VCaP (cell line): Measurements from ENCODE around the gene MAGI1.
A peak's percentile ranks its signal among the peaks of the same experiment; 100 is the strongest.

Experiments
- H3K27ac ChIP-seq: fragments of 450-650 bp; 2 replicates; pipeline ENCODE4 v1.5.1; 2017
- CTCF ChIP-seq: fragments of 450-650 bp; conservative IDR thresholded peaks from 2 replicates; pipeline ENCODE4 v1.5.1; 2017; ENCODE audit warnings: mild to moderate bottlenecking, moderate library complexity

MAGI1 gene

DNA sequence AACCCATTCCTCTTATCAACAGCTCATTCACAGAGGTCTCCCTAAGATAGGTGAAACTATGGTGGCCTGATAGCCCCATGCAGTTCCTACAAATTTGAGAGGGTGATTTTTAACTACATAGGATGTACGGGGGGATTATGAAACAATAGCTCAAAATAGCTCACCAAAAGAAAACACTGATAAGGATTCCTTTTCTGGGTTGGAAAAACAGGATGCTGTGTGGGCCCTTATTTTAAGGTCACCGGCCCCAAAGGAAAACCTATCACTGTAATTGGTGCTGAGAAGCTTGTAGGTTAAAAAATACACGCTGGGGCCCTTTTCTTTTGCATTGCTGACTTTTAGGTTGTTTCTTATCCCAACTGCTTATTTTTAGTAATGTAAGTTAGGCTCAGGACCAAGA lies 627.4 kb downstream of the MAGI1 start:
- no peak overlapping the region; the same call in 1 of the 2 replicates for H3K27ac ChIP-seq
- no peak for TF ChIP-seq CTCF

DNA sequence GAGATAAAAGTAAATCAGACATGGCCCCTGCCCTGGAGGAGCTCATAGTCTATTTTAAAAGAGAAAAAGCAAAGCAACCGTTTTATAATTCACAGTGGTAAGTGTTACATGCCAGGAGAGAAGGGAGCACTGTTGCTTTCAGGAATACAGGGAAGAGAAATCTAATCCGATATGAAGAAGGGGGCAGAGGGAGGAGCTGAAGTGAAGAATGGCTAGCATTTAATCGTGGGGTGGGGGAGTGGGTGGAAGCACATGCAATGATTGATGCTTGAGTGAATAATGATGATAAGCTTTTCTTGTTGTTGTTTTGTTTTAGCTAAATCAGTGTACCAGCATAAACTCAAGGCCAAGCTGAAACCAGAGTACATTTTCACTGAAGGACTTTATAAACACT lies 629.5 kb downstream of the MAGI1 start:
- peak overlapping the region; percentile 55 for H3K27ac ChIP-seq
- TF ChIP-seq CTCF = no peak

GRCh38 chr3:65408531-65409175 lies 630.1 kb downstream of the MAGI1 start:
- H3K27ac ChIP-seq = peak overlapping the region; percentile 55
- TF ChIP-seq CTCF = no peak

DNA sequence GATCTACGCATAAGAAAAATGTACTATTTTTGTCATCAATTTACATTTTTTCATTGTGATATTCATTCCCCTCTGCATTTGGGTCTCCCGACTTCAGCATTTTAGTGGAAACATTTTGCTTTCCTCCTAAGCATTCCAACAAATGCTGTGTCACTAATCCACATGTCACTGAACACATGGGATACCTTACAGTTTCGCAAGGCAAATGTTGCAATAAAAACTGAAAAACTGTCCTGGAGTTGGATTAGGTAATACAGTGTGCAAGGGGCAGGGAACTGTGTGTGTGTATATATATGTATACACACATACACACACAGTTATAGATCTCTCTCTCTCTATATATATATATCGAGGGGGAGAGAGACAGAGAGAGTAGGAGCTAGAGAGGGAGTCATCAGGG lies 632.2 kb downstream of the MAGI1 start:
- no peak for TF ChIP-seq CTCF
- no peak overlapping the region for H3K27ac ChIP-seq

GRCh38 chr3:65402597-65402996 lies 636.1 kb downstream of the MAGI1 start:
- no peak for TF ChIP-seq CTCF
- H3K27ac ChIP-seq = no peak overlapping the region

DNA sequence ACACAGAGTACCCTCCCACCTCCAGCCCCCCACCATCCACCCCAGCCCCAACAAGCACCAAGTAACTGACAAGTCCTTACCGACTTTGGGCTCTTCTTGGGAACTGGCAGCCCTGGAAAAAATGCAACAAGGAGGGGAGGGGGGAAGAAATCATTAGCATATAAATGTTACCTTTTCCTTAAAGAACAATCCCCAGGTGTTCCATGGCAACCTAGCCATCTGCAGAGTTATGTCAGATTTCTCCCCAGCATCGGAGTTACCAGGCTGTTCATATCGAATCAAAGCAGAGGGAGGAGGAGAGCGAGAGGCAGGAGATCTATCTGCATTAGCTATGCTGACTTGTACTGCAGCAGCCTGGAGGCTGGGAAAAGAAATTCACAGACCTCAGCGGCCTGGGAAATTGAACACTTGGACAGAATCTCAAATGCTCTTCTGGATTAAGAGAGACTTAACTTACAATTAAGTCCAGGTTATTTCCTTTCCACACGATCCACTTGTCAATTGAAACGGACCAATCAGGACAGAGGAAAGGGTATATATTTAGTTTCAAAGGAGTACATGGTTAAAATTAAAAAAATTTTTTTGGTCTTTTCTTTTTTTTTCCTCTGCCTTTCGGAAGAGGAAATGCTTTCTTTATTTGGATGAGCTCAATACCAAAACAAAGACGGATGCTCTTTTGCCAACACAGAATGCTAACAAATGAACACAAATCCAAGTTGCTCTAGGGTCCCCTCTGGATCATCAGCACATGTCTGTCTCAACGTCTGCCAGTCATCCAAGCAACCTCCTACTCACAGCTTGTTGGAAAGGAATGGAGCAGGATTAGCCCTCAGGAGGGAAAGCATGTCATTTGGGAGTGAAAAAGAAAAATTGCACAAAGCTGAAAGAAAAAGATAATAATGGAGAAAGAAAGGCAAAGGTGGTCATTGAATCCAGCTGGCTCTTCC lies 637.1 kb downstream of the MAGI1 start:
- TF ChIP-seq CTCF = no peak

DNA sequence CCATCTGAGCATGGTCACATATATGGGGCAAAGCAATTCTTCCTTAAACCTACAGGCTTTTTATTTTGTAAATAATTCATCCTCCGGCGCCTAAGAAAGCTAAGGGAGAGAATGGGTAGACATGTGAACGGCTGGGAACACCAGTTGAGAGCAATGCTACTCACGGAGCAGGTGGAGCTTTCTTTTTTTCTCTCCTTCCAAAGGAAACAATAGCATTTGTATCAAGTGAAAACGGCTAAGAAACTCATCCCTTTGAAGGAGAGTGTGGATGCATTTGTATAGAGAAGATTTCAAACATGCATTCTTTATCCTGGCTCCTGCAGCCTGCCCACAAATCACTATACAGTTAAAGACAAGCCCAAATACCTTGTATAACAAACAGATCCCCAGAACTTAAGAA lies 637.8 kb downstream of the MAGI1 start:
- no peak overlapping the region for H3K27ac ChIP-seq
- TF ChIP-seq CTCF = no peak

More for the DNA sequence above, 637.1 kb downstream of the MAGI1 start:
- H3K27ac ChIP-seq = no peak overlapping the region
